Fibroblast of skin of right quadriceps (primary cell): Measurements from ENCODE around the gene RGL4.

Experiments used
- DNase-seq: peaks from one replicate; pipeline ENCODE4 v3.0.0-alpha.2; 2013

Gene RGL4

GRCh38 chr22:23744001-23744400 lies 53.2 kb downstream of the RGL4 start:
- no peak for DNase-seq

GRCh38 chr22:23744485-23744884 lies 53.7 kb downstream of the RGL4 start:
- no peak for DNase-seq

- no peak for DNase-seq
Observed at GRCh38 chr22:23745791-23746190, 55.0 kb downstream of the RGL4 start.
